ENCODE results near the gene DZIP1. TPM values are rescaled to one million over a fixed set of nuclear protein-coding genes. Genes with fewer than 3 reads are reported as not detected.

The DZIP1 gene
- total and polyA plus RNA-seq, 5 experiments from 2014 or later, result not detected

Other genes with a start within 250 kb of the DZIP1 start
- gene CLDN10, start 92.0 kb downstream of the DZIP1 start, total RNA-seq, result not detected
- gene CLDN10, start 92.0 kb downstream of the DZIP1 start, polyA plus RNA-seq, result not detected
- 10 to 100 TPM; 17.4 to 18.5 TPM for gene DNAJC3, start 32.4 kb upstream of the DZIP1 start, total RNA-seq
- 10 to 100 TPM; 11.3 to 17.0 (median 11.7) TPM for gene DNAJC3, start 32.4 kb upstream of the DZIP1 start, polyA plus RNA-seq